Gastroesophageal sphincter (tissue), 4 donors: ENCODE data around the gene CDKL2. TPM values are rescaled to one million over a fixed set of nuclear protein-coding genes. Genes with fewer than 3 reads are reported as not detected.
"Not testable (repeated sequence)": the region's sequence is repeated elsewhere in the genome, so short reads cannot be mapped to it uniquely, and the experiment has no call there.

Source experiments
- ATAC-seq: fragments of 150-250 bp; one replicate; pipeline ENCODE4 v1.9.1; 2016; ENCODE audit warnings: mild to moderate bottlenecking, moderate library complexity
- H3K27ac ChIP-seq, 4 donors: fragments of 200-600 bp; sonication (generic) in 3 of 4; 1 replicate in 3 of 4; 2 replicates in 1 of 4; pipeline ENCODE4 v1.5.1; 2016 to 2019
- H3K27me3 ChIP-seq: fragments of 200-600 bp; sonication (generic); one replicate; pipeline ENCODE4 v1.5.1; 2019
- H3K36me3 ChIP-seq, 2 donors: fragments of 200-600 bp; sonication (generic); one replicate each; pipeline ENCODE4 v1.5.1; 2019; ENCODE audit warnings: control low read depth in 1 of 2
- H3K4me1 ChIP-seq, 3 donors: fragments of 200-600 bp; sonication (generic); 1 replicate in 2 of 3; 2 replicates in 1 of 3; pipeline ENCODE4 v1.5.1; 2016 to 2019; ENCODE audit warnings: control low read depth in 2 of 3
- H3K4me3 ChIP-seq, 2 donors: fragments of 200-600 bp; sonication (generic); one replicate each; pipeline ENCODE4 v1.5.1; 2019; ENCODE audit warnings: mild to moderate bottlenecking in 1 of 2, moderate library complexity in 1 of 2
- H3K9me3 ChIP-seq, 3 donors: fragments of 200-600 bp; sonication (generic); one replicate each; pipeline ENCODE4 v1.5.1; 2017 to 2019; ENCODE audit warnings: control low read depth in 2 of 3
- EP300 ChIP-seq: sonication (generic); formaldehyde crosslinking; IDR thresholded peaks from one replicate; pipeline ENCODE4 v1.6.1; 2017; ENCODE audit warnings: antibody characterized with exemption, mild to moderate bottlenecking
- POLR2A ChIP-seq, 2 donors: fragments of 450-650 bp; IDR thresholded peaks; one replicate each; pipeline ENCODE4 v1.6.1; 2017; ENCODE audit warnings: antibody characterized with exemption in 2 of 2, mild to moderate bottlenecking in 2 of 2, moderate library complexity in 1 of 2
- POLR2AphosphoS5 ChIP-seq: sonication (generic); formaldehyde crosslinking; IDR thresholded peaks from one replicate; pipeline ENCODE4 v1.6.1; 2017; ENCODE audit warnings: antibody characterized with exemption
- WGBS, 2 donors: methylation state at CpG; one replicate each; pipeline ENCODE4 v1.1.5; 2018; ENCODE audit warnings: low coverage in 1 of 2; 5-methylcytosine and 5-hydroxymethylcytosine counted together
- small RNA-seq, 4 donors: library from RNA; depleted of rRNA; stranded (forward); fragments of <200 nt; gene quantifications; one replicate each; pipeline ENCODE3, GENCODE V24; 2016
- total RNA-seq, 4 donors: library from RNA; depleted of rRNA; stranded (reverse); fragments of >200 nt; gene quantifications; one replicate each; pipeline ENCODE4 v1.1.0, GENCODE V29; 2016
- TF ChIP-seq, protein P1 (sequence below), 4 experiments: fragments of 200-600 bp in 2 of 4; fragments of 450-650 bp in 2 of 4; sonication (generic) in 1 of 4; IDR thresholded peaks; one replicate each; pipeline ENCODE4 v1.5.1; 2017 to 2019; ENCODE audit warnings: antibody characterized with exemption in 4 of 4, mild to moderate bottlenecking in 2 of 4, moderate library complexity in 2 of 4

Gene CDKL2
- total RNA-seq, 4 donors from 2014 or later = 3.9 to 8.1 (median 6.0) TPM

DNA sequence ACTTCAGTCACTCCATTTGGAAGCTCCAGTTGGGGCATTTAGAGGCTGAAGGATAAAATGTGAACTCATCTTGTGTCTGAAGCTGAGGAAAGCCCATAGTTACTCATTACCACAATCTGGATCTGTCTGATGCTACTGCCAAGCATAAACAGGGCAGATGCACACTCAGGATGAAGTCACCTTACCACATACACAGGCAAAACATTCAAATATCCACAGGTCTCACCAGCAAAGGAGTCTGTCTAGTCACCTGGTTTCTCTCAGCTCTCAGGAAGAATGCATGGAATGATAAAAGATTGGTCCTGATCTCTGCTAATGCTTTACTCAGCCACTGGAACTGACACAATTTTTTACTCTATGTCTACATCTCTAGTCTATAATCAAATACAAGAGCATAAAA lies 87.5 kb downstream of the CDKL2 start:
- H3K4me3 ChIP-seq = no peak overlapping the region
- H3K4me1 ChIP-seq = no peaks in the 10 kb centered on the region
- no peak for TF ChIP-seq POLR2AphosphoS5
- TF ChIP-seq POLR2A (IDR thresholded peaks at IDR 0.05) = no peak
- no peak for TF ChIP-seq EP300
- TF ChIP-seq, protein P1, sequence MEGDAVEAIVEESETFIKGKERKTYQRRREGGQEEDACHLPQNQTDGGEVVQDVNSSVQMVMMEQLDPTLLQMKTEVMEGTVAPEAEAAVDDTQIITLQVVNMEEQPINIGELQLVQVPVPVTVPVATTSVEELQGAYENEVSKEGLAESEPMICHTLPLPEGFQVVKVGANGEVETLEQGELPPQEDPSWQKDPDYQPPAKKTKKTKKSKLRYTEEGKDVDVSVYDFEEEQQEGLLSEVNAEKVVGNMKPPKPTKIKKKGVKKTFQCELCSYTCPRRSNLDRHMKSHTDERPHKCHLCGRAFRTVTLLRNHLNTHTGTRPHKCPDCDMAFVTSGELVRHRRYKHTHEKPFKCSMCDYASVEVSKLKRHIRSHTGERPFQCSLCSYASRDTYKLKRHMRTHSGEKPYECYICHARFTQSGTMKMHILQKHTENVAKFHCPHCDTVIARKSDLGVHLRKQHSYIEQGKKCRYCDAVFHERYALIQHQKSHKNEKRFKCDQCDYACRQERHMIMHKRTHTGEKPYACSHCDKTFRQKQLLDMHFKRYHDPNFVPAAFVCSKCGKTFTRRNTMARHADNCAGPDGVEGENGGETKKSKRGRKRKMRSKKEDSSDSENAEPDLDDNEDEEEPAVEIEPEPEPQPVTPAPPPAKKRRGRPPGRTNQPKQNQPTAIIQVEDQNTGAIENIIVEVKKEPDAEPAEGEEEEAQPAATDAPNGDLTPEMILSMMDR (IDR thresholded peaks at IDR 0.05) = no peak
- no peak for ATAC-seq
- H3K9me3 ChIP-seq = no peaks in the 10 kb centered on the region
- peaks cover 0 to 49% of the 10 kb centered on the region in 2 donors for H3K36me3 ChIP-seq
- H3K27ac ChIP-seq = no peak overlapping the region
- H3K27me3 ChIP-seq = no peaks in the 10 kb centered on the region

- H3K27ac ChIP-seq, H3K4me1 ChIP-seq, H3K4me3 ChIP-seq, H3K27me3 ChIP-seq, ATAC-seq, H3K9me3 ChIP-seq: not testable (repeated sequence)
- 84 to 91% methylated on average over 5 to 6 of the region's 6 CpGs for WGBS, 2 donors
- peaks cover 0 to 32% of the 10 kb centered on the region in 2 donors for H3K36me3 ChIP-seq
These were observed 93.0 kb downstream of the CDKL2 start for GRCh38 chr4:75537308-75537707.

DNA sequence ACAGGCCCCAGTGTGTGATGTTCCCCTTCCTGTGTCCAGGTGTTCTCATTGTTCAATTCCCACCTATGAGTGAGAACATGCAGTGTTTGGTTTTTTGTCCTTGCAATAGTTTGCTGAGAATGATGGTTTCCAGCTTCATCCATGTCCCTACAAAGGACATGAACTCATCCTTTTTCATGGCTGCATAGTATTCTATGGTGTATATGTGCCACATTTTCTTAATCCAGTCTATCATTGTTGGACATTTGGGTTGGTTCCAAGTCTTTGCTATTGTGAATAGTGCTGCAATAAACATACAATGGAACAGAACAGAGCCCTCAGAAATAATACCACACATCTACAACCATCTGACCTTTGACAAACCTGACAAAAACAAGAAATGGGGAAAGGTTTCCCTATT lies 96.4 kb downstream of the CDKL2 start:
- not testable (repeated sequence) for H3K27ac ChIP-seq, H3K4me1 ChIP-seq, H3K9me3 ChIP-seq, H3K27me3 ChIP-seq, ATAC-seq, H3K4me3 ChIP-seq
- peaks cover 0 to 46% of the 10 kb centered on the region in 2 donors for H3K36me3 ChIP-seq

GRCh38 chr4:75533339-75533887 lies 96.9 kb downstream of the CDKL2 start:
- not testable (repeated sequence) for H3K4me1 ChIP-seq, H3K4me3 ChIP-seq, H3K27me3 ChIP-seq, H3K27ac ChIP-seq, ATAC-seq, H3K9me3 ChIP-seq
- 92 to 94% methylated on average over 2 to 4 of the region's 4 CpGs for WGBS, 2 donors
- peaks cover 0 to 50% of the 10 kb centered on the region in 2 donors for H3K36me3 ChIP-seq

- not testable (repeated sequence) for H3K27ac ChIP-seq, ATAC-seq, H3K4me3 ChIP-seq, H3K27me3 ChIP-seq, H3K9me3 ChIP-seq, H3K4me1 ChIP-seq
- H3K36me3 ChIP-seq = peaks cover 3 to 68% of the 10 kb centered on the region in 2 donors
- WGBS, 2 donors = 95 to 98% methylated on average over 7 of the region's 7 CpGs
These were observed 98.7 kb downstream of the CDKL2 start for GRCh38 chr4:75531536-75532143.

- ATAC-seq = no peak
These were observed 99.6 kb downstream of the CDKL2 start for GRCh38 chr4:75530556-75531322.

More at GRCh38 chr4:75530556-75531322, 99.6 kb downstream of the CDKL2 start:
- Histone ChIP-seq H3K4me1 (no peaks in the 10 kb centered on the region), H3K27ac (no peak overlapping the region), H3K36me3 (peaks cover 8 to 77% of the 10 kb centered on the region in 2 donors), H3K4me3 (no peak overlapping the region), H3K27me3 (no peaks in the 10 kb centered on the region), H3K9me3 (no peaks in the 10 kb centered on the region)
- TF ChIP-seq POLR2A (IDR thresholded peaks at IDR 0.05) (no peak), POLR2AphosphoS5 (no peak), EP300 (no peak)
- TF ChIP-seq, protein P1 (IDR thresholded peaks at IDR 0.05) = no peak
- WGBS, 2 donors = 100% methylated on average over 1 to 2 of the region's 2 CpGs

Small RNAs within 50 kb of the gene (small RNA-seq; reads per million reads assigned to genes)
- 0 reads per million in 4 donors for gene RF00019

Other genes starting within 250 kb of the CDKL2 start
- 10 to 100 TPM; 11.3 to 28.6 (median 21.4) TPM for gene RCHY1, start 116.1 kb downstream of the CDKL2 start, total RNA-seq
- gene THAP6, start 116.1 kb downstream of the CDKL2 start, total RNA-seq = 10 to 100 TPM in 3 of 4 donors, 1 to 10 TPM in 1; 8.8 to 37.8 (median 16.2) TPM
- not detected for gene ODAPH, start 74.5 kb downstream of the CDKL2 start, total RNA-seq
- 100 to 1,000 TPM in 3 of 4 donors, 10 to 100 TPM in 1; 98.6 to 152 (median 129) TPM for gene G3BP2, start 42.9 kb upstream of the CDKL2 start, total RNA-seq
- 100 to 1,000 TPM in 1 of 4 donors, 10 to 100 TPM in 3; 74.4 to 111 (median 87.9) TPM for gene USO1, start 94.0 kb upstream of the CDKL2 start, total RNA-seq